Erythroblast (primary cell): ENCODE results near the gene SH2D7.

Source experiments
- GATA1 ChIP-seq: IDR thresholded peaks from 2 replicates; pipeline ENCODE4 v1.6.1; 2011; ENCODE audit warnings: low read depth, mild to moderate bottlenecking, control low read depth, low read length, moderate library complexity
- POLR2A ChIP-seq: IDR thresholded peaks from 2 replicates; pipeline ENCODE4 v1.6.1; 2011; ENCODE audit warnings: mild to moderate bottlenecking, low read length

GRCh38 chr15:78050826-78051225 lies 41.5 kb upstream of the SH2D7 start:
- TF ChIP-seq POLR2A (no peak), GATA1 (no peak)
